NCI-H2196 (cell line): ENCODE measurements around the gene C6.
"Not testable (repeated sequence)": the region's sequence is repeated elsewhere in the genome, so short reads cannot be mapped to it uniquely, and the experiment has no call there.

Experiments used
- DNase-seq: peaks from one replicate; lab custom pipeline; 2025; ENCODE audit not compliant: unreplicated experiment; lab: John Stamatoyannopoulos, UW

Gene C6

GRCh38 chr5:41213340-41213739 lies at the start of gene C6:
C6 (minus strand) TSS chr5:41213532; CDS start chr5:41203230, 10,302 bp downstream.
- DNase-seq = no peak

GRCh38 chr5:41256400-41256799 lies 43.1 kb upstream of the C6 start:
- no peak for DNase-seq

- no peak for DNase-seq
Measured at GRCh38 chr5:41253109-41253508, 39.8 kb upstream of the C6 start.

- no peak for DNase-seq
Measured at GRCh38 chr5:41252036-41252435, 38.7 kb upstream of the C6 start.

- no peak for DNase-seq
Measured at GRCh38 chr5:41250351-41250987, 37.1 kb upstream of the C6 start.

GRCh38 chr5:41247135-41247534 lies 33.8 kb upstream of the C6 start:
- DNase-seq = no peak

GRCh38 chr5:41246376-41246775 lies 33.0 kb upstream of the C6 start:
- DNase-seq = no peak

- DNase-seq = no peak
Measured at GRCh38 chr5:41243558-41243957, 30.2 kb upstream of the C6 start.

GRCh38 chr5:41240985-41241384 lies 27.7 kb upstream of the C6 start:
- no peak for DNase-seq

GRCh38 chr5:41240390-41240789 lies 27.1 kb upstream of the C6 start:
- DNase-seq = no peak

GRCh38 chr5:41234475-41234874 lies 21.1 kb upstream of the C6 start:
- DNase-seq = no peak

- DNase-seq = no peak
Measured at GRCh38 chr5:41232797-41233196, 19.5 kb upstream of the C6 start.

GRCh38 chr5:41230276-41230675 lies 16.9 kb upstream of the C6 start:
- not testable (repeated sequence) for DNase-seq

- DNase-seq = no peak
Measured at GRCh38 chr5:41223962-41224361, 10.6 kb upstream of the C6 start.

GRCh38 chr5:41219658-41220269 lies 6.4 kb upstream of the C6 start:
- DNase-seq = no peak

GRCh38 chr5:41218929-41219657 lies 5.8 kb upstream of the C6 start:
- DNase-seq = no peak

GRCh38 chr5:41214182-41214581 lies 850 bp upstream of the C6 start:
- DNase-seq = no peak

- DNase-seq = no peak
Measured at GRCh38 chr5:41212935-41213334, 397 bp downstream of the C6 start.

- no peak for DNase-seq
Measured at GRCh38 chr5:41211417-41211816, 1.9 kb downstream of the C6 start.

- DNase-seq = not testable (repeated sequence)
Measured at GRCh38 chr5:41205475-41205874, 7.9 kb downstream of the C6 start.

GRCh38 chr5:41203033-41203432 lies 10.3 kb downstream of the C6 start:
- DNase-seq = no peak

- DNase-seq = no peak
Measured at GRCh38 chr5:41201082-41201772, 12.1 kb downstream of the C6 start.
